Tibial artery (tissue), 4 donors: ENCODE measurements around the gene GLYATL3.

Experiments
- DNase-seq, 2 donors: peaks; one replicate each; pipeline ENCODE4 v3.0.0-alpha.2; 2019
- H3K27ac ChIP-seq, 2 donors: fragments of 200-600 bp; sonication (generic) in 1 of 2; 1 replicate in 1 of 2; 2 replicates in 1 of 2; pipeline ENCODE4 v1.5.1; 2018 to 2019; ENCODE audit warnings: mild to moderate bottlenecking in 1 of 2
- H3K27me3 ChIP-seq, 2 donors: fragments of 200-600 bp; sonication (generic) in 1 of 2; one replicate each; pipeline versions ENCODE4 v1.5.1 to v1.6.0; 2016 to 2019
- H3K36me3 ChIP-seq, 3 donors: fragments of 200-600 bp; sonication (generic) in 2 of 3; one replicate each; pipeline ENCODE4 v1.5.1; 2016 to 2019; ENCODE audit warnings: mild to moderate bottlenecking in 2 of 3
- H3K4me1 ChIP-seq, 4 donors: fragments of 200-600 bp; sonication (generic) in 2 of 4; 1 replicate in 3 of 4; 2 replicates in 1 of 4; pipeline ENCODE4 v1.5.1; 2016 to 2019
- H3K4me3 ChIP-seq, 2 donors: fragments of 200-600 bp; sonication (generic) in 1 of 2; 1 replicate in 1 of 2; 2 replicates in 1 of 2; pipeline ENCODE4 v1.5.1; 2018 to 2019; ENCODE audit warnings: mild to moderate bottlenecking in 2 of 2
- H3K9me3 ChIP-seq, 3 donors: fragments of 200-600 bp; sonication (generic) in 1 of 3; one replicate each; pipeline ENCODE4 v1.5.1; 2016 to 2019
- intact Hi-C: fragments of 100-400 bp; cut with DNase I; formaldehyde crosslinking; loops from one replicate; pipeline ENCODE4 v1.15.0; 2023; ENCODE audit warnings: low total_unique reads
- TF ChIP-seq, protein P1 (sequence below), 2 experiments: fragments of 200-600 bp in 1 of 2; fragments of 450-650 bp in 1 of 2; IDR thresholded peaks; one replicate each; pipeline ENCODE4 v1.5.1; 2017 to 2019; ENCODE audit warnings: antibody characterized with exemption in 2 of 2, mild to moderate bottlenecking in 1 of 2, moderate library complexity in 1 of 2

GLYATL3 gene

DNA sequence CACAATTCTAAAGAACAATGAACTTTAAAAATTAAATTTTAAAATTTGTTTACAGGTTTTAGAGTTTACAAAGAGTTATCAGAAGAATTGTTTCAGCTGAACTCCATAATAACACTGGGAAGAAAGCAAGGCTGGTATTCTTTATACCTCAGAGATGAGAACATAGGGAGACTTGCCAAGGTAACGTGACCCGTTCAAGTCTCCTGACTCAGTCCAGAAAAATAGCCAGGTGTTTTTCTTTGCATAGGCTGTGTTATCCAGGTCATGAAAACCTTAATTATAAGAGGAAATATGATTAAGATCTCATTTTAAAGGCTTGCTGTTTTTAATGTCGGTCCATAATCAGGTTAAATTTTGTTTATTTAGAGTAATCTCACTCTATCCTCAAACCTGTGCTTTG is 42.2 kb downstream of the GLYATL3 start:
- no peaks in the 10 kb centered on the region for H3K36me3 ChIP-seq
- no peak overlapping the region for H3K27ac ChIP-seq
- no peaks in the 10 kb centered on the region for H3K27me3 ChIP-seq
- no peak for DNase-seq
- TF ChIP-seq, protein P1, sequence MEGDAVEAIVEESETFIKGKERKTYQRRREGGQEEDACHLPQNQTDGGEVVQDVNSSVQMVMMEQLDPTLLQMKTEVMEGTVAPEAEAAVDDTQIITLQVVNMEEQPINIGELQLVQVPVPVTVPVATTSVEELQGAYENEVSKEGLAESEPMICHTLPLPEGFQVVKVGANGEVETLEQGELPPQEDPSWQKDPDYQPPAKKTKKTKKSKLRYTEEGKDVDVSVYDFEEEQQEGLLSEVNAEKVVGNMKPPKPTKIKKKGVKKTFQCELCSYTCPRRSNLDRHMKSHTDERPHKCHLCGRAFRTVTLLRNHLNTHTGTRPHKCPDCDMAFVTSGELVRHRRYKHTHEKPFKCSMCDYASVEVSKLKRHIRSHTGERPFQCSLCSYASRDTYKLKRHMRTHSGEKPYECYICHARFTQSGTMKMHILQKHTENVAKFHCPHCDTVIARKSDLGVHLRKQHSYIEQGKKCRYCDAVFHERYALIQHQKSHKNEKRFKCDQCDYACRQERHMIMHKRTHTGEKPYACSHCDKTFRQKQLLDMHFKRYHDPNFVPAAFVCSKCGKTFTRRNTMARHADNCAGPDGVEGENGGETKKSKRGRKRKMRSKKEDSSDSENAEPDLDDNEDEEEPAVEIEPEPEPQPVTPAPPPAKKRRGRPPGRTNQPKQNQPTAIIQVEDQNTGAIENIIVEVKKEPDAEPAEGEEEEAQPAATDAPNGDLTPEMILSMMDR (IDR thresholded peaks at IDR 0.05) = no peak
- no peaks in the 10 kb centered on the region for H3K4me1 ChIP-seq
- no peaks in the 10 kb centered on the region for H3K9me3 ChIP-seq
- H3K4me3 ChIP-seq = no peak overlapping the region
- intact Hi-C loops = no loop called here

- Histone ChIP-seq H3K4me3 (no peak overlapping the region), H3K27ac (no peak overlapping the region), H3K36me3 (no peaks in the 10 kb centered on the region), H3K27me3 (no peaks in the 10 kb centered on the region), H3K9me3 (no peaks in the 10 kb centered on the region), H3K4me1 (no peaks in the 10 kb centered on the region)
- no peak for DNase-seq
- TF ChIP-seq, protein P1 (IDR thresholded peaks at IDR 0.05) = no peak
- intact Hi-C loops = no loop called here
Observed at GRCh38 chr6:49543087-49543858, 43.5 kb downstream of the GLYATL3 start.

- no peak overlapping the region for H3K4me3 ChIP-seq
- H3K27ac ChIP-seq = no peak overlapping the region
- H3K9me3 ChIP-seq = no peaks in the 10 kb centered on the region
- TF ChIP-seq, protein P1 (IDR thresholded peaks at IDR 0.05) = no peak
- peaks cover 0 to 20% of the 10 kb centered on the region in 2 donors for H3K27me3 ChIP-seq
- peaks cover 0 to 16% (median 12%) of the 10 kb centered on the region in 4 donors for H3K4me1 ChIP-seq
- intact Hi-C loops = no loop called here
- no peaks in the 10 kb centered on the region for H3K36me3 ChIP-seq
- DNase-seq = no peak
Observed at GRCh38 chr6:49546331-49546730, 46.6 kb downstream of the GLYATL3 start.

DNA sequence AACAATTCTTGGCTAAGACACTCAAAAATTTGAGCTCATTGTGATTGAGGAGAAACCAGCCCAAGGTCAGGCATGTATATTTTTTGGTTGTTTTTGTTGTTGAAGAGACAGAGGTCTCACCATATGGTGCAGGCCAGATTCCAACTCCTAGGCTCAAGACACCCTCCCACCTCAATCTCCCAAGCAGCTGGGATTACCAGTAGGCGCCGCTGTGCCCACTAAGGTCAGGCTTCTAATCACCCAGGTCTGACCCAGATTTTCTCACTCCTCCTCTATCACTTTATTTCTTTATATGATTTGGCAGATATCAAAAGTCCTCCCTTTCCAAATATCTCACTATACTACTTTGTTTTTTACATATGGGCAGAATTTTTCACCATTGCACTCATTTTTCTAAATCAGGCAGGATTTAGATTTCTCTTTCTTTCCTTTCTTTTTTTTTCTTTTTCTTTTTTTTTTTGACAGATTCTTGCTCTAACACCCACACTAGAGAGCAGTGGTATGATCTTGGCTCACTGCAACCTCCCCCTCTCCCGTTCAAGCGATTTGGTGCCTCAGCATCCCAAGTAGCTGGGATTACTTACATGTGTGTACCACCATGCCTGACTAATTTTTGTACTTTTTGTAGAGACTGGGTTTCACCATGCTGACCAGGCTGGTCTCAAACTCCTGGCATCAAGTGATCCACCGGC is 49.0 kb downstream of the GLYATL3 start:
- intact Hi-C loops = no loop called here
- Histone ChIP-seq H3K27ac (no peak overlapping the region), H3K36me3 (no peaks in the 10 kb centered on the region), H3K9me3 (no peaks in the 10 kb centered on the region), H3K4me3 (no peak overlapping the region), H3K4me1 (peaks cover 0 to 23% (median 15%) of the 10 kb centered on the region in 4 donors), H3K27me3 (peaks cover 0 to 29% of the 10 kb centered on the region in 2 donors)
- no peak for DNase-seq
- TF ChIP-seq, protein P1 (IDR thresholded peaks at IDR 0.05) = no peak

GRCh38 chr6:49549691-49550491 is 50.2 kb downstream of the GLYATL3 start:
- DNase-seq = no peak
- H3K27me3 ChIP-seq = peaks cover 0 to 29% of the 10 kb centered on the region in 2 donors
- H3K9me3 ChIP-seq = no peaks in the 10 kb centered on the region
- H3K27ac ChIP-seq = no peak overlapping the region
- no peaks in the 10 kb centered on the region for H3K36me3 ChIP-seq
- intact Hi-C loops = no loop called here
- peaks cover 0 to 23% (median 15%) of the 10 kb centered on the region in 4 donors for H3K4me1 ChIP-seq
- TF ChIP-seq, protein P1 (IDR thresholded peaks at IDR 0.05) = no peak
- H3K4me3 ChIP-seq = peak overlapping the region; percentile 33 to 49
